Measurements from ENCODE around the gene AFAP1. TPM values are rescaled to one million over a fixed set of nuclear protein-coding genes. Genes with fewer than 3 reads are reported as not detected.
A peak's percentile ranks its signal among the peaks of the same experiment; 100 is the strongest.

The AFAP1 gene
- polyA plus RNA-seq, 3 donors, result not detected

GRCh38 chr4:7750972-7751371 lies 188.7 kb downstream of the AFAP1 start:
- H3K27ac Mint-ChIP-seq, result no peak overlapping the region
- H3K4me3 Mint-ChIP-seq, result no peak overlapping the region
- Histone ChIP-seq H3K4me3 (replicated peaks in 1 of 3; ENCODE audit: low read depth in 2 of 3, low read length in 3 of 3) (no peak overlapping the region), H3K4me2 (replicated peaks; ENCODE audit: extremely low read depth, low read length, poor library complexity, severe bottlenecking) (no peak overlapping the region), H3K36me3 (replicated peaks in 1 of 2; ENCODE audit: control insufficient read depth in 1 of 2, insufficient read depth in 2 of 2, low read length in 2 of 2) (no peaks in the 10 kb centered on the region), H3K27me3 (ENCODE audit: control insufficient read depth in 2 of 2, insufficient read depth in 2 of 2, low read length in 2 of 2) (no peaks in the 10 kb centered on the region), H3K9ac (ENCODE audit: insufficient read depth, low read length, poor library complexity, severe bottlenecking) (no peak overlapping the region), H3K27ac (ENCODE audit: low read depth in 1 of 2, low read length in 2 of 2) (no peak overlapping the region), H3K9me3 (replicated peaks in 1 of 2; ENCODE audit: control insufficient read depth in 1 of 2, insufficient read depth in 1 of 2, low read length in 2 of 2) (no peaks in the 10 kb centered on the region), H3K79me2 (ENCODE audit: insufficient read depth, low read length) (no peaks in the 10 kb centered on the region), H3K4me1 (ENCODE audit: control insufficient read depth in 1 of 2, insufficient read depth in 2 of 2, low read length in 2 of 2) (peaks cover 46 to 47% of the 10 kb centered on the region in 2 donors), H4K20me1 (ENCODE audit: insufficient read depth, low read length) (no peaks in the 10 kb centered on the region), H2AFZ (ENCODE audit: insufficient read depth, low read depth, low read length, poor library complexity, severe bottlenecking) (no peak overlapping the region)
- TF ChIP-seq CTCF (IDR thresholded peaks at IDR 0.05), result no peak
- no peak for DNase-seq
- H3K36me3 Mint-ChIP-seq, result no peaks in the 10 kb centered on the region
- H3K4me1 Mint-ChIP-seq, result peaks cover 47% of the 10 kb centered on the region
- H3K27me3 Mint-ChIP-seq (ENCODE audit: low read depth in 3 of 3), result peaks cover 15 to 17% (median 16%) of the 10 kb centered on the region in 3 donors
- peaks cover 0 to 3% (median 0%) of the 10 kb centered on the region in 7 donors for H3K9me3 Mint-ChIP-seq
- intact Hi-C loops (cut with micrococcal nuclease), result no loop called here

DNA sequence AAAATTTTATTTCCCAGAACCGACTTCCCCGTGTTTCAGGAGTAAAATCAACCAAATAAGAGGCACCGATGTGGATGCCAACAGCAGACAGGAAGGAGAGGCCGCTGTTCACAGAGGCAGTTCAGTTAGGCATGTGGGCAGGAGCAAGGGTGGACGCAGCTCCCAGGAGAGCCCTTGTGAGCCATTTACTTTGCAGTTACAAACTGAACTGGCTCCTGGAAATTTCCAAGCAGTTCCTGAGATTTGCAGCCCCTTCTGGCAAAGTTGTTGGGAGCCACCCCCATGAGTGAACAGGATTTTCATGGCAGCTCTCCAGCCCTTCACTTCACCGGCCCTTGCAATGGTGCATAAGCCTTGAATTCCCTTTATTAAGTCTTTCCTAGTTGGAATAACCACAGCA lies 189.1 kb downstream of the AFAP1 start:
- H3K4me3 Mint-ChIP-seq, result no peak overlapping the region
- peaks cover 0 to 3% (median 0%) of the 10 kb centered on the region in 7 donors for H3K9me3 Mint-ChIP-seq
- peaks cover 15 to 17% (median 16%) of the 10 kb centered on the region in 3 donors for H3K27me3 Mint-ChIP-seq (ENCODE audit: low read depth in 3 of 3)
- no peak overlapping the region for H3K4me3 ChIP-seq (replicated peaks in 1 of 3; ENCODE audit: low read depth in 2 of 3, low read length in 3 of 3)
- no peak overlapping the region for H3K9ac ChIP-seq (ENCODE audit: insufficient read depth, low read length, poor library complexity, severe bottlenecking)
- H3K27ac Mint-ChIP-seq, result peak overlapping the region in 1 of 7 donors; percentile 90
- no peaks in the 10 kb centered on the region for H3K27me3 ChIP-seq (ENCODE audit: control insufficient read depth in 2 of 2, insufficient read depth in 2 of 2, low read length in 2 of 2)
- H3K4me1 ChIP-seq (ENCODE audit: control insufficient read depth in 1 of 2, insufficient read depth in 2 of 2, low read length in 2 of 2), result peaks cover 51 to 52% of the 10 kb centered on the region in 2 donors
- H3K36me3 Mint-ChIP-seq, result peaks cover under 1% of the 10 kb centered on the region in 2 donors
- no peaks in the 10 kb centered on the region for H3K36me3 ChIP-seq (replicated peaks in 1 of 2; ENCODE audit: control insufficient read depth in 1 of 2, insufficient read depth in 2 of 2, low read length in 2 of 2)
- 95% methylated on average over 5 of the region's 6 CpGs for WGBS (ENCODE audit: insufficient coverage)
- H3K4me2 ChIP-seq (replicated peaks; ENCODE audit: extremely low read depth, low read length, poor library complexity, severe bottlenecking), result no peak overlapping the region
- no peak overlapping the region for H2AFZ ChIP-seq (ENCODE audit: insufficient read depth, low read depth, low read length, poor library complexity, severe bottlenecking)
- no peaks in the 10 kb centered on the region for H4K20me1 ChIP-seq (ENCODE audit: insufficient read depth, low read length)
- H3K9me3 ChIP-seq (replicated peaks in 1 of 2; ENCODE audit: control insufficient read depth in 1 of 2, insufficient read depth in 1 of 2, low read length in 2 of 2), result no peaks in the 10 kb centered on the region
- no peak overlapping the region for H3K27ac ChIP-seq (ENCODE audit: low read depth in 1 of 2, low read length in 2 of 2)
- no peaks in the 10 kb centered on the region for H3K79me2 ChIP-seq (ENCODE audit: insufficient read depth, low read length)
- no peak for TF ChIP-seq CTCF (IDR thresholded peaks at IDR 0.05)
- no peak for DNase-seq
- peaks cover 49% of the 10 kb centered on the region for H3K4me1 Mint-ChIP-seq
- intact Hi-C loops (cut with micrococcal nuclease), result no loop called here
